Activated naive CD4-positive, alpha-beta T cell treated with anti-CD3 and anti-CD28 coated beads, Interleukin-2, amount 50 U/mL, for 16 hours (primary cell): ENCODE measurements around the gene SYT4.
"Not testable (repeated sequence)": the region's sequence is repeated elsewhere in the genome, so short reads cannot be mapped to it uniquely, and the experiment has no call there.

Experiments used
- DNase-seq: peaks from one replicate; pipeline ENCODE4 v3.0.0-alpha.2; 2020

The SYT4 gene

GRCh38 chr18:43277164-43277600 lies at the start of gene SYT4:
SYT4 (minus strand) TSS chr18:43277490; CDS start chr18:43277281, 209 bp downstream.
- DNase-seq, result no peak

- no peak for DNase-seq
These were observed 44.8 kb upstream of the SYT4 start for GRCh38 chr18:43322132-43322531.

- DNase-seq, result no peak
These were observed 37.7 kb upstream of the SYT4 start for GRCh38 chr18:43314941-43315340.

GRCh38 chr18:43312891-43313290 lies 35.6 kb upstream of the SYT4 start:
- no peak for DNase-seq

DNA sequence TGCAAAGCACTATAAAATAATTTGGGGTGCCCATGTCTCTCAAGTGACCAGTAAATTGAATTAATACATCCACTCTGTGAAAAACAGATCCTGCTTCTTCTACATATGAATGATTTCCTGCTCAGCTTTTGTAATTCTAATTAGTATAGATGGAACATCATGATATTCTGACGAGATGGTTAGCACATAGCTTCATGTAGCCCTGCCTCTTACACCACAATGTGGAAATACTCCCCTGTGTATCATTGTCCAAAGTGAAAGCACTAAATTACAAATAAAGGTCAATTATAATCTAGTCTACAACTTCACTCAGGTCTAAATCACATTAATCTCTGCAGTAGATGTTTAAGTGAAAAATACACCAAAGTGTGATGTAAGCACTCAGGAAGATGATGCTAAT lies 32.9 kb upstream of the SYT4 start:
- no peak for DNase-seq

GRCh38 chr18:43303376-43303775 lies 26.1 kb upstream of the SYT4 start:
- no peak for DNase-seq

- DNase-seq, result not testable (repeated sequence)
These were observed 8.9 kb upstream of the SYT4 start for GRCh38 chr18:43286187-43286586.

DNA sequence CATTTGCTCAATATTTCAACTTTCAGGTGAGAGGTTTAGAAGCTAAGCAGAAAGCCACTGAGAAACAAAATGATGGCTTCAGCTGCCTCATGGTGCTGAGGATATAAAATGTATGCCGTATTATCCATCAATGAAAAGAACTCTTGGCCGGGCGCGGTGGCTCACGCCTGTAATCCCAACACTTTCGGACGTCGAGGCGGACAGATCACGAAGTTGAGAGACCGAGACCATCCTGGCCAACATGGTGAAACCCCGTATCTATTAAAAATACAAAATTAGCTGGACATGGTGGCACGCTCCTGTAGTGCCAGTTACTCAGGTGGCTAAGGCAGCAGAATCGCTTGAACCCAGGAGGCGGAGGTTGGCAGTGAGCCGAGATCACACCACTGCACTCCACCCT lies 6.0 kb upstream of the SYT4 start:
- no peak for DNase-seq

- DNase-seq, result no peak
These were observed 1.9 kb upstream of the SYT4 start for GRCh38 chr18:43279015-43279744.

DNA sequence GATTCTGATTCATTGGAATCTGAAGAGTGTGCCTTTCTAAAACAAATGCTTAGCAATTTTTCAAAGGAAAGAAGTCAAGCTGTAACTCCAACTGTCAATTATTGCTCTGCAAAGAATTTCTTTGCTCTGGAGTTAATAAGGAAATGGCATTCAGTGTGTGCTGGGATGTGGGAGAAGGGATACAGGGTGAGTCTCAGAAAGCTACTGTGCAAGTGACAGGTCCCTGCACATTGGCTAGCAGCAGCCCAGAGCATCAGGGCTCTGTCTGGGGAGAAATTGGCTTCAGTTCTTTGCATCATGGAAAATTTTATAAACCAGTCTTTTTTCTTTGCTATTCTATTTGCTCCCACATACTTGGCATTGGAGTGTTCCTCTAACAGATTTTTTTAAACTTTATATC lies 1.1 kb upstream of the SYT4 start:
- DNase-seq, result no peak

- no peak for DNase-seq
These were observed 799 bp downstream of the SYT4 start for GRCh38 chr18:43276491-43276890.

GRCh38 chr18:43275546-43275945 lies 1.7 kb downstream of the SYT4 start:
- no peak for DNase-seq

DNA sequence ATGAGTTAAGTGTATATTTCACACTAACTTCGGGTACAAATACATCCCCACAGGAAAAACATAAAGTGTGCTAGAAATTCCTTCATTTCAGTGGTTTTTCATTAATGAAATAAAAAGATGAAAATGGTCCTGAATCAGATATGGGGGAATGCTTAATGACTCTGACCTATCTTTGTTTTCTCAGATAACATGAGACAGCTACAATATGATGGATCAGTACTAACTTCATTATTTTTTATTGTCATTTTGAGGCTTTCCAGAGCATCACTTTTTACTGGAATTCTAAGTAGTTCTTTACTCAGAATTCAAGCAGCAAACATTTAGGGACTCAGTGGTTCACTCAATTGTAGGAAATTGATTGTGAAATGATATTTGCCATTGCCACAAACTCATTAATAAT lies 2.8 kb downstream of the SYT4 start:
- no peak for DNase-seq

DNA sequence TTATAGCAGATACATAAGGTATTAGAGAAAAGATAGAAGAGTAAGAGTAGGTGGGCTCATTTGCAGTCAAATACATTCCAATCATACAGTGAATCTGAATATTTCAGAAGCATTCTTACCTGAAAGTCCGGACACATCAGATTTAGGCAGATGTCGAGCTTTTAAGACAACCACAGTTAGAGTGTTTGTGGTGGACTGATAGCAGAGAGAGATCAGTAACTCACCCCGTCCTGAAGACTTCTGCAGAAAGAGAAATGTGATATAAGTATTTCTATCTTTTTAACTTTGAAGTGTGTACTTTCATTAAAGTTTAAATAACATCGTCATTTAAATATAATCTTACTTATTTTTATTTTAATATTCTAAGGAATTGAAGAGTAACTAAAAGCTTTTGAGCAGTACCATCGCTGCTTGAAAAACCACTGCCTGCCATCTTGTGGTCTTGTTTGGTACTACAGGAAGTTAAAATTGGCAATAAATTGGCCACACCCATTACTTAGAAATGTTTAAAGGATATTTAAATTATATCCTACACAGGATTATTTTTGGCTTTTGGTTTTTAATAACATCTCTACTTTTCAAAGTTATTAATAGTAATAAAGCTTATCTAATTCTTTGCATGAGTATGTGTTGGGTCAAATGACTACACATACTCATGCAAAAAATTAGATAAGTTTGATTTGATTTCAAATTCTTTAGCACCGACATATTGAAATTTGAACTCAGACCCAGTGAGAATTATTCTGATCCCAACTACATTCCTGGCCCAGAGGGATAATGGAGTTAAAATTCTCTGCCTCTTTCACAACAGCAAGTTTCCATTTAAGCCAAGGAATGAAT lies 5.5 kb downstream of the SYT4 start:
- DNase-seq, result no peak

DNA sequence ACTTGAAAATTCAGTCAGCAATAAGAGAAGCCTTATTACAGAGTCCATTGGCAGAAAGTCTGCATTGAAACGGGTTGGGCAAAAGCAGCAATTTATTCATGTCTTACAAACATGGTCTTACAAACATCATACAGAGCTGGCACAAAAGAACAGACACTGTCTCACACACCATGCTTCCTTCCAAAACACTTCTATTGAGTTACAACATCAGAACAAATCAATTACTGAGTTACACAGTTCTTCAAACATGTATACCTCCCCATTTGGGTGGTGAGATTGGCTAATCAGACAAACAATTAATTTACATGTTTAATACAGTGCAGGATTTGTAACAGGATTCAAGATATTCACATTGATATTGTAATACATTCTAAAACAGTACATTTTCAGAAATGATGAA lies 9.5 kb downstream of the SYT4 start:
- no peak for DNase-seq

DNA sequence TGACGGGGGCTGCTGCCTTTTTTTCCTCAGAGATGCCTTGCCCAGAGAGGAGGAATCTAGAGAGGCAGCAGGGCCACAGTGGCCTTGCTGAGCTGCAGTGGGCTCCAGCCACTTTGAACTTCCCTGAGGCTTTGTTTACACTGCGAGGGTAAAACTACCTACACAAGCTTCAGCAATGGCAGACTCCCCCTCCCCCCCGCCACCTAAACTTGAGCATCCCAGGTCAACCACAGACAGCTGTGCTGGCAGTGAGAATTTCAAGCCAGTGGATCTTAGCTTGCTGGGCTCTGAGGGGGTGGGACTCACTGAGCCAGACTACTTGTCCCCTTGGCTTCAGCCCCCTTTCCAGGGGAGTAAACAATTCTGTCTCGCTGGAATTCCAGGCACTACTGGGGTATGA lies 11.8 kb downstream of the SYT4 start:
- no peak for DNase-seq

DNA sequence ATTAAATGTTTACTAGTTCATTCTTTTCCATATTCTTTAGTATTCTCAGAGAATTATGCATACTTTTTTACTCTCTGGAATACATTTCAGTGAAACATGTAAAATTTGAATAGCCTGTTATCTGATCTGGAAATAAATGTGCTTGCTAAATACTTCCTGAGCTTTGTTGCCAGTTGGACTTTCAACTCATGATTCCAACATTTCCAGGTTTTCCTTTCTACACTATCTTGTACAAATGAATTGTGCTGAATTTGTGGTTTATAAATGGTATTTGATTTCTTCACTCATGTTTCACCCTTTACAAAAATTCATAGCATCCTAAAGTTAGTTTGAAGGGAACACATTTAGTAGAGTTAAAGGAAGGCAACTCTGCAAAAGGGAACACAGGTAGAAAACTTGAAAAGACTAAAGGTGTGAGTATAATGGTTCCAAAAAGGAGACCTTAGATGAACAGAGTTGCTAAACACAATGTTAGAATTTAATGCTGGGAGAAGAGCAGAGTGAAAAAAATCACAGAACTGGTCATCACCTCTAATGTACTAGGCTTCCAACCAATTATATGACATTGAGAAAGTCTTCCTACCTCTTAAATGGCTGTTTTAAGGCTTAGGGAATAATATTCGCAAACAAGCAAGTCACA lies 28.6 kb downstream of the SYT4 start:
- no peak for DNase-seq

- no peak for DNase-seq
These were observed 29.3 kb downstream of the SYT4 start for GRCh38 chr18:43247944-43248343.

GRCh38 chr18:43238429-43238828 lies 38.9 kb downstream of the SYT4 start:
- DNase-seq, result no peak

GRCh38 chr18:43236921-43237320 lies 40.4 kb downstream of the SYT4 start:
- no peak for DNase-seq

DNA sequence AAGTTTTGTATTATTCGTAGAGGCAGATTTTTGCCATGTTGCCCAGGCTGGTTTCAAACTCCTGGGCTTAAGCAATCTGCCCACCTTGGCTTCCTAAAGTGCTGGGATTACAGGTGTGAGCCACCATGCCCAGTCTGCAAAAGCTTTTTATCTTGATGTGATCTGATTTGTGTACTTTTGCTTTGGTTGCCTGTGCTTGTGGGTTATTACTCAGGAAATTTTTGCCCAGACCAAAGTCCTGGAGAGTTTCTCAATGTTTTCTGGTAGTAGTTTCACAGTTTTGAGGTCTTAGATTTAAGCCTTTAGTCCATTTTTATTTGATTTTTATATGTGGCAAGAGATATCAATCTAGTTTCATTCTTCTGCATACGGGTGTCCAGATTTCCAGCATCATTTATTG lies 42.4 kb downstream of the SYT4 start:
- no peak for DNase-seq

DNA sequence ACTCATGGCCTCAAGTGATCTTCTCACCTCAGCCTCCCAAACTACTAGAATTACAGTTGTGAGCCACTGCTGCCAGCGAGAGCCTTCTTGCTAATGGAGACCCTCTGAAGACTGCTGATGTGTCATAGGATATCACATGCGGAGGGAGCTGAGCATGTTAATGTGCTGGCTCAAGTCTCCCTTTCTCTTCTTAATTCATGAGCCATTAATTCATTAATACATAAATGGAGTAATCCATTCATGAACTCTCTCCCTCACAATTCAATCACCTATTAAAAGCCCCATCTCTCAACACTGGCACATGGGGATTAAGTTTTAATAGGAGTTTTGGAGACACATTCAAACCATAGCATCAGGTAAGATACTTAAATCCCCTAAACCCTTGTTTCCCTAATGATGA lies 54.8 kb downstream of the SYT4 start:
- DNase-seq, result no peak

- DNase-seq, result no peak
These were observed 56.6 kb downstream of the SYT4 start for GRCh38 chr18:43220691-43221090.
